NCI-H1105 treated with DMSO at 0.1 percent for 48 hours (cell line): Measurements from ENCODE around the gene CCDC187.
"Not testable (repeated sequence)": the region's sequence is repeated elsewhere in the genome, so short reads cannot be mapped to it uniquely, and the experiment has no call there.

ENCODE experiments used
- DNase-seq: peaks from one replicate; lab custom pipeline; 2025; lab: John Stamatoyannopoulos, UW

CCDC187 gene

GRCh38 chr9:136326761-136327303, 22.9 kb upstream of the CCDC187 start:
- DNase-seq: no peak

GRCh38 chr9:136326061-136326760, 22.3 kb upstream of the CCDC187 start:
- DNase-seq: no peak

- no peak for DNase-seq
Measured at GRCh38 chr9:136325358-136325757, 21.5 kb upstream of the CCDC187 start.

DNA sequence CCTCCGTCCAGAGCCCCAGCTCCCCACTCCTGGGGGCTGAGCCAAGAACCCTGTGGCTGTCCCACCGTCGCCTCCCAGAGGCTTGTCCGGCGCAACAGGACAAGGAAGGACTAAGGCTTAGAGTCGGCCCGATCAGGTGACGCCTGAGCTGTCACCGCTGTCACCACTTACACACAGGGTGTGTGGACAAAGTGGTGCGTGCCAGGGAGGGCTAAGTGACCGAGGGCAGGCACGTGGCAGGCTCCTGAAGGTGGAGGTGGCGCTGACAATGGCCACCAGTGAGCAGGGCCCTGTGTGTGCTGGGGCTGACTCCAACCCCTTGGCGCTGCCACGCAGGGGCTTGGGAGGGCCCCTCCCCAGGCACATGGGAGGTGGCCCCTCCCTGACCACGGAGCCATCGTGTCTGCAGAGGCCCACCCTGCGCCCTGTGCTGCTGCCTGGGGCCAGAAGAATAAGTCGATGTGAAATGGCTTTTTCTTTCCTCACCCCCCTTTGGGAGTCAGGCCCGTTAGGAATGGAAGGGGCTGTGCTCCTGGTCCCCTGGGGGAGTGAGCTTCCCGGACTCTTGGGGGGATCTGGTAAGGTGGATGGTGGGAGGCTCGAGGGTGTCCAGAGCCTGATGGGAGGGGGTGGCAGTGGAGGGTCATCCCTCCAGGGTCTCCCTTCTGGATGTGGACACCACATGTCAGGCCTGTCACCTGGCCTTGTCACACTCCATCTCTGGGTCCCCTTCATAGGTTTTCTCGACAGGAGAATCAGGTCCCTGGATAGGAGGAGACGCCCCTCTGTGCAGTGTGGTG, 20.8 kb upstream of the CCDC187 start:
- DNase-seq: no peak

DNA sequence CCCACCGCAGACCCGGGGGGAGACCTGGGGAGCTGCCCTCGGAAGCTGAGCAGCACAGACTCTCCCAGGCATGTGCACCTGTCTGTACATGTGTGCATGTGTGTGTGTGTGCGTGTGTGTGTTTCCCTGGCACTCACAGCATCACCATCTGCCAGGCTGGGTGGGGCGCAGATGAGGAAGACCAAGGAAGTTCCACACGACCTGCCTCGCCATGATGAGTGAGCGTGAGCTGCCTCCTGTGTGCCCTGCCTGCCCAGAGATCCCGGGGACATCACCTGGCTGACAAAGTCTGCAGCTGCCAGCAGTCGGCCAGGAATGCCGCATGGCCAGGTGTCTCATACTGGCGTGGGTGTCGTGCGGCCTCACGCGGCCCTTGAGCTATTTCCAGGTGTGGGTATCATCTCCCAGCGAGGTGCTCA, 19.5 kb upstream of the CCDC187 start:
- DNase-seq: peak; percentile 35

GRCh38 chr9:136322756-136323330, 18.9 kb upstream of the CCDC187 start:
- DNase-seq: no peak

DNA sequence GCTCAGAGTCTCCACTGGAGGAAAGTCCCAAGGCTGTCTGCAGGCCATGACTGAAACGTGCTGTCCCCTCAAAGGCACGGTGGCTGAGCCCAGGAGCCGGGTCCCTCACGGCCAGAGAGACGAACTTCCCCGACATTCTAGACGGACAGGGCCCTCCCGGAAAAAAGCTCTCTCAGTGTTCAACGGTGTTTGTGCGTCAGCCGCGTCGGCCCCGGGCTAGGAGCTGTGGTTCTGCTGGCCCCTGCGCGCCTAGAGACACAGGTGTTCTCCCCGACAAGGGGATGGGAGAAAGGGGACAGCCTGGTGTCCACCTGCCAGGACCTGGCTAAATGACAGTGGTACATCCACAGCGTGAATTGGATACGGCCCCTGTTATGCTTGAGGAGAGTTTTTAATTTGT, 17.7 kb upstream of the CCDC187 start:
- no peak for DNase-seq

DNA sequence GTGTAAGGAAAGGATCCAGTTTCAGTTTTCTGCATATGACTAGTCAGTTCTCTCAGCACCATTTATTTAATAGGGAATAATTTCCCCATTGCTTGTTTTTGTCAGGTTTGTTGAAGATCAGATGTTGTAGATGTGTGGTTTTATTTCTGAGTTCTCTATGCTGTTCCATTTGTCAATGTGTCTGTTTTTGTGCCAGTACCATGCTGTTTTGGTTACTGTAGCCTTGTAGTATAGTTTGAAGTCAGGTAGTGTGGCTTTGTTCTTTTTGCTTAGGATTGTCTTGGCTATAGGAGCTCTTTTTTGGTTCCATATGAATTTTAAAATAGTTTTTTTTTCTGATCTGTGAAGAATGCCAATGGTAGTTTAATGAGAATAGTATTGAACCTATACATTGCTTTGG, 17.1 kb upstream of the CCDC187 start:
- DNase-seq: not testable (repeated sequence)

DNA sequence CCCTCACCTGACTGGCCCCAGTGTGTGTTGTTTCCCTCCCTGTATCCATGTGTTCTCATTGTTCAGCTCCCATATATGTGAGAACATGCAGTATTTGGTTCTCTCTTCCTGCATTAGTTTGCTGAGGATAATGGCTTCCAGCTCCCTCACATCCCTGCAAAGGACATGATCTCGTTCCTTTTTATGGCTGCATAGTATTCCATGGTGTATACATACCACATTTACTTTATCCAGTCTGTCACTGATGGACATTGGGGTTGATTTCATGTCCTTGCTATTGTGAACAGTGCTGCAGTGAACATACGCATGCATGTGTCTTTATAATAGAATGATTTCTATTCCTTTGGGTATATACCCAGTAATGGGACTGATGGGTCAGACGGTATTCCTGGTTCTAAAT, 16.1 kb upstream of the CCDC187 start:
- DNase-seq: not testable (repeated sequence)

GRCh38 chr9:136319244-136319643, 15.3 kb upstream of the CCDC187 start:
- not testable (repeated sequence) for DNase-seq

DNA sequence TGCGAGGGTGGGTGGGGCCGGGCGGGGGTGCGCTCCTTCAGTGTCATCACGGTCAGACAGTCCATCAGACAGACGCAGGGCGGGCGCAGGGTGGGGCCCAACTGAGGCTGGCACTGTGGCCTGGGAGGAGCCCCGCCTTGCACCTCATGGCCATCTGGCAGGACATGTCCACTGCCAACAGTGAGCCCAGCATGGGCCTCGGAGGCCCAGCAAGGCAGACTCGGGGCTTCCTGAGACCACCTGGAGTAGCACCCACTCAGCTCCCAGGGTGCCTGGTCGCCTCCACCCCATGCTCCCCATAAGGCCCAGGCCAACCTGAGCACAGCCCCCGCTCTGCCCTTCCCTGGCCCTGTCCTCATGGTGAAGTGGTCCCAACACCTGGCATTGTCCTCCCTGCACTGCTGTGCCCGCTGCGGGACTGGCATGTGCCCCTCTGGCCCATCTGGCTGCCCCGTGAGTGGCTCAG, 14.9 kb upstream of the CCDC187 start:
- no peak for DNase-seq

DNA sequence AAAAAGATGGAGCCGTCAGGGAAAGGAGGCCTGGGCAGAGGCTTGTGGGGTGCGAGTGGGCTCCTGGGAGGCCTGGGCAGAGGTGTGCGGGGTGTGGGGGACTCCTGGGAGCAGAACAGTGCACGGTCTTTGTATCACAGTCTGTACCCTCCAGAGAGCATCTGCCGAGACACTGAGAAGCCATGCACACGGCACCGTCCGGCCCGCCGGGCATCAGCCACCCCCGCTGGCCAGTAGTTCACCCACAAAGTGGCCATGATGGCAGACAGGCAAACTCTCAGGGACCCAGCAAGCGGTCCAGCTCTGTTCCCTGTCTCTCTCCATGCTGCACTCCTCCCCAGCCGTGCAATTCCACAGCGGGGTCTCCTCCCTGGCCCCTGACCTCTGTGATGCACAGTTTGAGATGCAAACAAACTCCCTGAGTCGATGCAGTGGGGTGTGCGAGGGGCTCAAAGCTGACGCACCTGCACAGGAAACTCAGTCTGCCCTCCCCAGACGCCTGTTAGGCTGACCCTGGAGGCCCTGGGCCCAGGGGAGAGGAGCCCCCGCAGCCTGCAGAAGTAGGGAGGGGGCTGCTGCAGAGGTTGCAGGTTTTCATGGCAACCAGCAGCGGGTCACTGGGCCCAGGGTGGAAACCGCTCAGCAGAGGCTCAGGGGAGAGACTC, 14.3 kb upstream of the CCDC187 start:
- no peak for DNase-seq

GRCh38 chr9:136317695-136318094, 13.8 kb upstream of the CCDC187 start:
- DNase-seq: no peak

GRCh38 chr9:136316896-136317676, 13.2 kb upstream of the CCDC187 start:
- no peak for DNase-seq

- DNase-seq: no peak
Measured at GRCh38 chr9:136316271-136316751, 12.4 kb upstream of the CCDC187 start.

DNA sequence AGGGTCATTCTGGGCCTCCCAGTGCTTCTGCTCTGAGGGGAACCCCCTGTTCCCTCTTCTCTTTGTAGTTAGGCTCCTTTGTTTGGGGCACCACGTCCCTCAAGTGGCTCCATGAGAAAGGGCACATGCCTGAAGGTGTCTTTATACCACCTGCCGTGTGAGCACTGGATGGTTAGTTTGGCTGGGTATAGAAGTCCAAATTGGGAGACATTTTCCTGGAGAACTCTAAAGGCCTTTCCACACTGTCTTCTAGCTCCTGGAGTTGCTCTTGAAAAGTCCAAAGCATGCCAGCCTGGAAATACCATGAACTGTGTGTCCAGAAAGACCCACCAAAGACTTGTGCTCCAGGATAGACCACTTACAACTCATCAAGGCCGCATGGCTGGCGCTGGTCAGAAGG, 11.1 kb upstream of the CCDC187 start:
- no peak for DNase-seq

- DNase-seq: no peak
Measured at GRCh38 chr9:136314056-136314416, 10.1 kb upstream of the CCDC187 start.

DNA sequence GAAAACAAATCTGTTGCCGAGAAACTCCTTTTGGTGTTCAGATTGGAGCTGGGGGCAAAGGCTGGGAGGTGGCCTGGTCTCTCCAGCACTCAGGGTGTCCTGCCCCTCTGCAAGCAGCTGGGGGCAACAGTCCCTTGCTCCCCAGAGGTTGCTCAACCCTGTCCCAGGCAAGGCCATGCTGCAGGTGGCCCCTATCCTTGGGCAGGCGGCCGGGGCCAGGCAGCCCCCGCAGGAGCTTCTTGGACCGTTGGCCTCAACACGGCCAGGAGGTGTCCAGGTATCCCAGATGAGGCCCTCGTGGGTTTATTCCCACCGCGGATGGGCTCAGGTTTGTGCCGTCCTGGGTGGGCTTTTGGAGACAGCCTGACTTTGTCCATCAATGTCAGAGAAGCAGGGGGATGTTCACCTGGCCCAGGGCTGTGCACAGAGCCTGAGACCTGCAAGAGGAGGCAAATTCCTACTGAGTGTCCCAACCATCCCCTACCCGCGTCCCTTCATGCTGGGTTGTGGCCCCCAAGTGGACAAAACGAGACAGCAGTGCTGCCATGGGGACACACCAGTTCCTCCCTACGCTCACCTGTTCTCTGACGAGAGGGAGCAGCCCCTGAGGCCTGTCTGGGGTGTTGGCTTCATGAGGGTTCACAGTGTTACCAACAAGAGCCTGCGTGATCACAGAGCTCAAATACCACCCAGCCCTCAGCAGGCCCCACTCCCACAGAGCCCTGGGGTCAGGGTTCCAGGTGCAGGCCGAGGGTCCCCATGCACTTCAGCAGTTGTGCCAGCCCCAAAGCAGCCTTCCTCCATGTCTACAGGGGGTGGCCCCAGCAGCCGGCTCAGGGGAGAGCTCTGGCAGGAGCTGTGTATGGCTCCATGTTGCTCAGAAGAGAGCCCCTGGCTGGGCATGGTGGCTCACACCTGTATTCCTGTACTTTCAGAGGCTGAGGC, 9.5 kb upstream of the CCDC187 start:
- DNase-seq: no peak

GRCh38 chr9:136312436-136312835, 8.5 kb upstream of the CCDC187 start:
- DNase-seq: peak; percentile 24

DNA sequence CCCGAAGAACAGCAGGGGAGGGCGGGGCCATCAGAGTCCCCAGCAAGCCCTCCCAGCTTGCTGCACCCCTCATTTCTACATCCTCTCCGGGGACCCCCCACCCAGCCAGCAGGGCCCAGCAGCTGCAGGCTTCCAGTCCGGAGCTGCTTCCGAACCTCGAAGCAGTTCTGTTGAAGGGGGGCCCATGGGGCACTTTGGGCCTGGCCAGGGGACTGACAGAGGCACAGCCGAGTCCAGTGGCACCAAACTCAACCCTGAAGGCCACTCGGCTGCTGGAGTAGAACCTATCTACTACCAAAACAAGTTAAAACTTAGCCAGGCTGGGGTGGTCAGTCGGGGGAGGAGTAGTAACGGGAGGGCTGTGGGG, 8.1 kb upstream of the CCDC187 start:
- DNase-seq: no peak
